T-cell (primary cell): Measurements from ENCODE around the gene TATDN3. TPM values are rescaled to one million over a fixed set of nuclear protein-coding genes. Genes with fewer than 3 reads are reported as not detected.
A peak's percentile ranks its signal among the peaks of the same experiment; 100 is the strongest.
"Not testable (repeated sequence)": the region's sequence is repeated elsewhere in the genome, so short reads cannot be mapped to it uniquely, and the experiment has no call there.

Experiments used
- ATAC-seq, 4 experiments: fragments of 200-7000 bp in 3 of 4; fragments of 150-1000 bp in 1 of 4; cut with Tn5 transposase; replicated peaks in 1 of 4; 1 replicate in 3 of 4; 2 replicates in 1 of 4; pipeline ENCODE4 v1.10.0; 2021; ENCODE audit warnings: moderate library complexity in 3 of 4, mild to moderate bottlenecking in 2 of 4, moderate number of reproducible peaks in 1 of 4
- CTCF ChIA-PET, 2 donors: fragments of 300-600 bp; sonication (Branson Sonifier 250); formaldehyde crosslinking; loops; one replicate each; lab custom pipeline; 2022; ENCODE audit warnings: antibody characterized with exemption in 2 of 2; lab: Charles Lee
- POLR2A ChIA-PET, 2 donors: fragments of 300-600 bp; sonication (Branson Sonifier 250); formaldehyde crosslinking; loops; one replicate each; lab custom pipeline; 2022; ENCODE audit warnings: antibody characterized with exemption in 2 of 2; lab: Charles Lee
- DNase-seq, 35 experiments: peaks; one replicate each; pipeline versions ENCODE4 v3.0.0 to v3.0.0-alpha.2; 2013 to 2023
- H3K27ac ChIP-seq: one replicate; pipeline ENCODE4 v1.5.1; 2013; ENCODE audit warnings: low read length
- H3K27me3 ChIP-seq, 2 experiments: replicated peaks in 1 of 2; 1 replicate in 1 of 2; 2 replicates in 1 of 2; pipeline versions ENCODE4 v1.6.1 to v1.7.0; 2013; ENCODE audit warnings: low read length in 1 of 2, mixed read lengths in 1 of 2; ENCODE audit not compliant: control insufficient read depth in 2 of 2, insufficient read depth in 2 of 2; ENCODE audit errors: extremely low read depth in 1 of 2
- H3K36me3 ChIP-seq, 2 donors: 1 replicate in 1 of 2; 2 replicates in 1 of 2; pipeline versions ENCODE4 v1.6.1 to v1.7.0; 2013; ENCODE audit warnings: low read length in 1 of 2; ENCODE audit not compliant: control insufficient read depth in 2 of 2, insufficient read depth in 1 of 2; ENCODE audit errors: extremely low read depth in 1 of 2
- H3K4me1 ChIP-seq, 2 experiments: 1 replicate in 1 of 2; 2 replicates in 1 of 2; pipeline versions ENCODE4 v1.6.1 to v1.7.0; 2013; ENCODE audit warnings: low read length in 2 of 2, mixed read lengths in 1 of 2; ENCODE audit not compliant: insufficient read depth in 2 of 2, control insufficient read depth in 1 of 2; ENCODE audit errors: extremely low read depth in 1 of 2
- H3K4me3 ChIP-seq, 2 donors: 1 replicate in 1 of 2; 2 replicates in 1 of 2; pipeline versions ENCODE4 v1.5.1 to v1.7.0; 2013; ENCODE audit warnings: mild to moderate bottlenecking in 2 of 2, low read length in 1 of 2, moderate library complexity in 1 of 2; ENCODE audit not compliant: control insufficient read depth in 1 of 2; ENCODE audit errors: extremely low read depth in 1 of 2
- H3K9me3 ChIP-seq: 2 replicates; pipeline ENCODE4 v1.7.0; 2013
- H3K27ac Mint-ChIP-seq, 2 donors: one replicate each; pipeline ENCODE4 v1.8.0; 2020 to 2021; ENCODE audit warnings: mild to moderate bottlenecking in 2 of 2, mixed read lengths in 2 of 2
- H3K27me3 Mint-ChIP-seq, 2 donors: one replicate each; pipeline ENCODE4 v1.8.0; 2021 to 2022; ENCODE audit warnings: mixed read lengths in 2 of 2
- H3K36me3 Mint-ChIP-seq: one replicate; pipeline ENCODE4 v1.8.0; 2021; ENCODE audit warnings: mixed read lengths
- H3K4me1 Mint-ChIP-seq, 3 donors: one replicate each; pipeline ENCODE4 v1.8.0; 2020 to 2022; ENCODE audit warnings: mixed read lengths in 3 of 3, mild to moderate bottlenecking in 1 of 3
- H3K4me3 Mint-ChIP-seq, 3 donors: one replicate each; pipeline ENCODE4 v1.8.0; 2020 to 2022; ENCODE audit warnings: mild to moderate bottlenecking in 3 of 3, mixed read lengths in 3 of 3, moderate library complexity in 3 of 3
- H3K9me3 Mint-ChIP-seq, 3 donors: one replicate each; pipeline ENCODE4 v1.8.0; 2020 to 2022; ENCODE audit warnings: mixed read lengths in 3 of 3
- WGBS: methylation state at CpG from one replicate; pipeline ENCODE4 v1.1.5; 2013; ENCODE audit warnings: missing lambda C conversion rate; ENCODE audit not compliant: insufficient coverage; 5-methylcytosine and 5-hydroxymethylcytosine counted together
- total RNA-seq, 35 experiments: library from RNA in 6 of 35; stranded (reverse) in 6 of 35; fragments of 120-200 nt in 1 of 35; gene quantifications; one replicate each; pipeline versions ENCODE4 v1.2.1 to v1.2.4 and lab custom pipeline; 2013 to 2026

Gene TATDN3
- total RNA-seq, 5 donors from 2014 or later (not counting 1 experiment from before 2014, with no cell fraction given), result 9.5 to 14.7 (median 12.9) TPM

- H3K36me3 Mint-ChIP-seq, result peaks cover 33% of the 10 kb centered on the region
- H3K27me3 Mint-ChIP-seq, result no peaks in the 10 kb centered on the region
- no peaks in the 10 kb centered on the region for H3K27me3 ChIP-seq
- ATAC-seq (no peak), DNase-seq (no peak)
- POLR2A ChIA-PET, result no interaction called here
- CTCF ChIA-PET, result interaction anchor here in 1 of 2 donors (0.7 to 2.3 kb wide), 2 partner anchors 15 to 95 kb away, joined by 3 to 8 read pairs; no protein-coding TSS in a partner anchor
- WGBS, result 100% methylated on average over 5 of the region's 5 CpGs
- no peak overlapping the region for H3K4me3 Mint-ChIP-seq
- H3K4me1 ChIP-seq, result peaks cover 5 to 11% of the 10 kb centered on the region in 2 experiments
- no peaks in the 10 kb centered on the region for H3K9me3 Mint-ChIP-seq
- no peak overlapping the region for H3K27ac ChIP-seq
- H3K9me3 ChIP-seq, result no peaks in the 10 kb centered on the region
- peaks cover 6 to 11% of the 10 kb centered on the region in 2 donors for H3K36me3 ChIP-seq
- no peak overlapping the region for H3K27ac Mint-ChIP-seq
- no peak overlapping the region for H3K4me3 ChIP-seq
- H3K4me1 Mint-ChIP-seq, result peaks cover 20 to 37% (median 30%) of the 10 kb centered on the region in 3 donors
Measured at GRCh38 chr1:212759683-212760082, 32.0 kb upstream of the TATDN3 start.

- DNase-seq (peak in 31 of 35 experiments; percentile 11 to 69 (median 40)), ATAC-seq (peak in 3 of 4 experiments; percentile 38 to 64 (median 61))
- Histone ChIP-seq H3K4me1 (peaks cover 0 to 8% of the 10 kb centered on the region in 2 experiments), H3K27me3 (no peaks in the 10 kb centered on the region), H3K9me3 (no peaks in the 10 kb centered on the region), H3K27ac (no peak overlapping the region), H3K36me3 (peaks cover 6 to 11% of the 10 kb centered on the region in 2 donors), H3K4me3 (no peak overlapping the region)
- 100% methylated on average over 7 of the region's 10 CpGs for WGBS
- no peaks in the 10 kb centered on the region for H3K9me3 Mint-ChIP-seq
- CTCF ChIA-PET, result interaction anchor here in 1 of 2 donors (2.3 kb wide), 1 partner anchor 95 kb away, joined by 8 read pairs; no protein-coding TSS in a partner anchor
- POLR2A ChIA-PET, result no interaction called here
- H3K36me3 Mint-ChIP-seq, result peaks cover 39% of the 10 kb centered on the region
- no peak overlapping the region for H3K4me3 Mint-ChIP-seq
- no peak overlapping the region for H3K27ac Mint-ChIP-seq
- no peaks in the 10 kb centered on the region for H3K27me3 Mint-ChIP-seq
- H3K4me1 Mint-ChIP-seq, result peaks cover 22 to 32% (median 31%) of the 10 kb centered on the region in 3 donors
Measured at GRCh38 chr1:212760126-212760823, 31.4 kb upstream of the TATDN3 start.

GRCh38 chr1:212762234-212762633, 29.5 kb upstream of the TATDN3 start:
- peaks cover 6 to 8% of the 10 kb centered on the region in 2 donors for H3K36me3 ChIP-seq
- H3K9me3 ChIP-seq, result no peaks in the 10 kb centered on the region
- Mint-ChIP-seq H3K27me3 (no peaks in the 10 kb centered on the region), H3K36me3 (peaks cover 47% of the 10 kb centered on the region), H3K9me3 (peaks cover 5 to 9% (median 7%) of the 10 kb centered on the region in 3 donors), H3K4me3 (no peak overlapping the region), H3K27ac (no peak overlapping the region), H3K4me1 (peaks cover 22 to 47% (median 38%) of the 10 kb centered on the region in 3 donors)
- H3K27me3 ChIP-seq, result no peaks in the 10 kb centered on the region
- ChIA-PET CTCF (interaction anchor here (0.9 to 1.5 kb wide), 5 partner anchors 9 to 61 kb away, joined by 3 to 4 read pairs (median 4); no protein-coding TSS in a partner anchor), POLR2A (interaction anchor here in 1 of 2 donors (0.6 kb wide), 1 partner anchor 14 kb away, joined by 5 read pairs; no protein-coding TSS in a partner anchor)
- DNase-seq (no peak), ATAC-seq (no peak)
- H3K4me1 ChIP-seq, result peaks cover 0 to 8% of the 10 kb centered on the region in 2 experiments
- no CpG with 5 or more reads among the region's 4 CpGs for WGBS
- H3K27ac ChIP-seq, result no peak overlapping the region
- no peak overlapping the region for H3K4me3 ChIP-seq

GRCh38 chr1:212762839-212763238, 28.9 kb upstream of the TATDN3 start:
- Histone ChIP-seq H3K27me3 (no peaks in the 10 kb centered on the region), H3K4me1 (peaks cover 0 to 8% of the 10 kb centered on the region in 2 experiments), H3K27ac (no peak overlapping the region), H3K9me3 (no peaks in the 10 kb centered on the region), H3K4me3 (no peak overlapping the region), H3K36me3 (peaks cover 6 to 8% of the 10 kb centered on the region in 2 donors)
- Mint-ChIP-seq H3K27me3 (no peaks in the 10 kb centered on the region), H3K27ac (no peak overlapping the region), H3K4me1 (peaks cover 24 to 50% (median 41%) of the 10 kb centered on the region in 3 donors), H3K4me3 (no peak overlapping the region), H3K36me3 (peaks cover 53% of the 10 kb centered on the region), H3K9me3 (peaks cover 6 to 14% (median 8%) of the 10 kb centered on the region in 3 donors)
- no peak for DNase-seq
- WGBS, result 97% methylated on average over 6 of the region's 9 CpGs
- ChIA-PET CTCF (interaction anchor here (0.7 to 0.9 kb wide), 2 partner anchors 13 to 14 kb away, joined by 3 to 5 read pairs; no protein-coding TSS in a partner anchor), POLR2A (interaction anchor here in 1 of 2 donors (1.1 kb wide), 1 partner anchor 8 kb away, joined by 6 read pairs; no protein-coding TSS in a partner anchor)
- no peak for ATAC-seq

- H3K27me3 Mint-ChIP-seq, H3K4me1 ChIP-seq, H3K9me3 ChIP-seq, DNase-seq, H3K4me3 ChIP-seq, H3K27me3 ChIP-seq, H3K4me3 Mint-ChIP-seq, H3K27ac ChIP-seq, ATAC-seq, POLR2A ChIA-PET, H3K36me3 ChIP-seq: not testable (repeated sequence)
- H3K27ac Mint-ChIP-seq, result peak overlapping the region in 1 of 2 donors; percentile 11
- peaks cover 69% of the 10 kb centered on the region for H3K36me3 Mint-ChIP-seq
- H3K9me3 Mint-ChIP-seq, result peaks cover 11 to 31% (median 15%) of the 10 kb centered on the region in 3 donors
- WGBS, result no CpG with 5 or more reads among the region's 1 CpG
- CTCF ChIA-PET, result interaction anchor here in 1 of 2 donors (2.3 kb wide), 1 partner anchor 13 kb away, joined by 7 read pairs; no protein-coding TSS in a partner anchor
- peaks cover 35 to 49% (median 40%) of the 10 kb centered on the region in 3 donors for H3K4me1 Mint-ChIP-seq
Measured at GRCh38 chr1:212764718-212765281, 26.9 kb upstream of the TATDN3 start.

- POLR2A ChIA-PET, ATAC-seq, H3K27me3 Mint-ChIP-seq, H3K4me3 ChIP-seq, H3K9me3 ChIP-seq, H3K4me3 Mint-ChIP-seq, H3K4me1 ChIP-seq, CTCF ChIA-PET, H3K27ac ChIP-seq, H3K27me3 ChIP-seq, H3K36me3 ChIP-seq, DNase-seq: not testable (repeated sequence)
- Mint-ChIP-seq H3K4me1 (peaks cover 33 to 46% (median 36%) of the 10 kb centered on the region in 3 donors), H3K27ac (peak overlapping the region in 1 of 2 donors; percentile 28), H3K36me3 (peaks cover 79% of the 10 kb centered on the region), H3K9me3 (peaks cover 11 to 41% (median 19%) of the 10 kb centered on the region in 3 donors)
- WGBS, result no CpG with 5 or more reads among the region's 2 CpGs
Measured at GRCh38 chr1:212766825-212767224, 24.9 kb upstream of the TATDN3 start.
